WTC11 (cell line): ENCODE data around the gene TTYH1. TPM values are rescaled to one million over a fixed set of nuclear protein-coding genes. Genes with fewer than 3 reads are reported as not detected.
"Not testable (repeated sequence)": the region's sequence is repeated elsewhere in the genome, so short reads cannot be mapped to it uniquely, and the experiment has no call there.

Experiments used
- ATAC-seq: fragments of 200-7000 bp; cut with Tn5 transposase; 2 replicates; pipeline ENCODE4 v1.10.0; 2021; ENCODE audit warnings: mild to moderate bottlenecking, moderate library complexity
- CTCF ChIA-PET: fragments of 300-600 bp; sonication (Branson Sonifier 250); formaldehyde crosslinking; loops from one replicate; lab custom pipeline; 2021; ENCODE audit warnings: antibody characterized with exemption; lab: Charles Lee
- POLR2A ChIA-PET: fragments of 350-600 bp; sonication (Branson Sonifier 250); formaldehyde crosslinking; loops from one replicate; lab custom pipeline; 2021; ENCODE audit warnings: antibody characterized with exemption; lab: Charles Lee
- DNase-seq: peaks from one replicate; pipeline ENCODE4 v3.0.0; 2021; ENCODE audit warnings: low spot score
- H3K27ac Mint-ChIP-seq: 2 replicates; pipeline ENCODE4 v1.8.0; 2021; ENCODE audit warnings: mixed read lengths
- H3K27me3 Mint-ChIP-seq: 2 replicates; pipeline ENCODE4 v1.8.0; 2021; ENCODE audit warnings: low read depth, mild to moderate bottlenecking, moderate library complexity, mixed read lengths
- H3K36me3 Mint-ChIP-seq: 2 replicates; pipeline ENCODE4 v1.8.0; 2021; ENCODE audit warnings: mixed read lengths
- H3K4me1 Mint-ChIP-seq: 2 replicates; pipeline ENCODE4 v1.8.0; 2022; ENCODE audit warnings: mixed read lengths
- H3K4me3 Mint-ChIP-seq: 2 replicates; pipeline ENCODE4 v1.8.0; 2021; ENCODE audit warnings: mild to moderate bottlenecking, moderate library complexity, mixed read lengths
- H3K9me3 Mint-ChIP-seq: 2 replicates; pipeline ENCODE4 v1.8.0; 2021; ENCODE audit warnings: mixed read lengths
- ATF1 ChIP-seq: sonication (generic); formaldehyde crosslinking; IDR thresholded peaks from 2 replicates; pipeline ENCODE4 v1.8.1; 2023; ENCODE audit warnings: mild to moderate bottlenecking, moderate library complexity, missing genetic modification reagents
- CREB1 ChIP-seq: sonication (generic); formaldehyde crosslinking; IDR thresholded peaks from 2 replicates; pipeline ENCODE4 v1.8.0; 2023; ENCODE audit warnings: mild to moderate bottlenecking, missing genetic modification reagents
- CREM ChIP-seq: sonication (generic); formaldehyde crosslinking; IDR thresholded peaks from 2 replicates; pipeline ENCODE4 v1.8.1; 2022; ENCODE audit warnings: mild to moderate bottlenecking, missing genetic modification reagents, moderate library complexity
- EMX1 ChIP-seq: fragments of 250-450 bp; sonication (Bioruptor Pico); IDR thresholded peaks from 2 replicates; pipeline ENCODE4 v1.8.0; 2021; ENCODE audit warnings: mild to moderate bottlenecking
- FOXJ3 ChIP-seq: sonication (generic); formaldehyde crosslinking; IDR thresholded peaks from 2 replicates; pipeline ENCODE4 v1.9.0; 2021; ENCODE audit warnings: missing genetic modification reagents, mild to moderate bottlenecking, borderline replicate concordance
- HMGA2 ChIP-seq: fragments of 250-450 bp; sonication (Bioruptor Pico); IDR thresholded peaks from 2 replicates; pipeline ENCODE4 v1.4.0; 2021; ENCODE audit warnings: mild to moderate bottlenecking, moderate library complexity
- JUN ChIP-seq: sonication (generic); formaldehyde crosslinking; IDR thresholded peaks from 2 replicates; pipeline ENCODE4 v1.8.0; 2023; ENCODE audit warnings: mild to moderate bottlenecking, missing genetic modification reagents
- MXD4 ChIP-seq: fragments of 250-450 bp; sonication (Bioruptor Pico); IDR thresholded peaks from 2 replicates; pipeline ENCODE4 v1.8.0; 2021; ENCODE audit warnings: mild to moderate bottlenecking, moderate library complexity, borderline replicate concordance
- NR3C1 ChIP-seq: sonication (generic); formaldehyde crosslinking; conservative IDR thresholded peaks from 2 replicates; pipeline ENCODE4 v1.8.1; 2023; ENCODE audit warnings: low read depth, mild to moderate bottlenecking, missing genetic modification reagents
- RORB ChIP-seq: fragments of 250-450 bp; sonication (Bioruptor Pico); IDR thresholded peaks from 2 replicates; pipeline ENCODE4 v1.9.0; 2021; ENCODE audit warnings: mild to moderate bottlenecking
- ZNF121 ChIP-seq: sonication (generic); formaldehyde crosslinking; IDR thresholded peaks from 2 replicates; pipeline ENCODE4 v1.8.0; 2023; ENCODE audit warnings: missing genetic modification reagents
- total RNA-seq: library from RNA; stranded (reverse); gene quantifications from 3 replicates; pipeline ENCODE4 v1.2.3, GENCODE V29; 2021
- TF ChIP-seq, protein P1 (sequence below): sonication (generic); formaldehyde crosslinking; IDR thresholded peaks from 2 replicates; pipeline ENCODE4 v1.8.1; 2023; ENCODE audit warnings: mild to moderate bottlenecking, moderate library complexity, missing genetic modification reagents
- TF ChIP-seq, protein P2 (sequence below): fragments of 250-450 bp; sonication (Bioruptor Pico); IDR thresholded peaks from 2 replicates; pipeline ENCODE4 v1.8.0; 2021; ENCODE audit warnings: mild to moderate bottlenecking
- TF ChIP-seq, protein P3 (sequence below): fragments of 200-600 bp; IDR thresholded peaks from 2 replicates; pipeline ENCODE4 v1.8.0; 2022; ENCODE audit warnings: antibody characterized with exemption
- TF ChIP-seq, protein P4 (sequence below): sonication (generic); formaldehyde crosslinking; IDR thresholded peaks from 2 replicates; pipeline ENCODE4 v1.8.0; 2023; ENCODE audit warnings: missing genetic modification reagents
- TF ChIP-seq, protein P5 (sequence below): sonication (generic); formaldehyde crosslinking; IDR thresholded peaks from 2 replicates; pipeline ENCODE4 v1.8.1; 2023; ENCODE audit warnings: mild to moderate bottlenecking, missing genetic modification reagents

Gene TTYH1
- total RNA-seq, 1 experiment from 2014 or later: 37.1 TPM

DNA sequence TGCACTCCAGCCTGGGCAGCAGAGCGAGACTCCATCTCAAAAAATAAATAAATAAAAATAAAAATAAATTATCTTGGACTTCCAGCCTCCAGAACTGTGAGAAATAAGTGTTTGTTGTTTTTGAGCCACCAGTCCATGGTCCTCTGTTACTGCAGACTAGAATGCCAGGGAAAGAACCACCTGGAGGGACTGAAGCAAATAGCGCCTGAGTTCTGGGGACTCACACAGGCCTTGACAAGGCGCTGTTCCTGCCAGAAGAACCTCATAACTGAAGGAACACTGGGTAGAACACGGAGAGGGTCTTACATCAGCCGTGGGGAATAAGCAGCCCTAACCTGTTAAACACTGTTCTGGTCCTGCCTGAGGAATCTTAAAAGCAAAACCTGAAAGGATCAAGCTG, 25.4 kb downstream of the TTYH1 start:
- no peaks in the 10 kb centered on the region for H3K9me3 Mint-ChIP-seq
- H3K4me3 Mint-ChIP-seq: no peak overlapping the region
- DNase-seq: no peak
- ChIA-PET POLR2A (no interaction called here), CTCF (interaction anchor here (1.0 to 6.2 kb wide), 8 partner anchors 11 to 249 kb away, joined by 3 to 61 read pairs (median 18); partner anchors contain the start of genes LENG9 and TSEN34)
- H3K36me3 Mint-ChIP-seq: peaks cover 25% of the 10 kb centered on the region
- H3K27ac Mint-ChIP-seq: no peak overlapping the region
- no peak for TF ChIP-seq CREM
- no peak for ATAC-seq
- H3K4me1 Mint-ChIP-seq: peaks cover 17% of the 10 kb centered on the region
- no peaks in the 10 kb centered on the region for H3K27me3 Mint-ChIP-seq

DNA sequence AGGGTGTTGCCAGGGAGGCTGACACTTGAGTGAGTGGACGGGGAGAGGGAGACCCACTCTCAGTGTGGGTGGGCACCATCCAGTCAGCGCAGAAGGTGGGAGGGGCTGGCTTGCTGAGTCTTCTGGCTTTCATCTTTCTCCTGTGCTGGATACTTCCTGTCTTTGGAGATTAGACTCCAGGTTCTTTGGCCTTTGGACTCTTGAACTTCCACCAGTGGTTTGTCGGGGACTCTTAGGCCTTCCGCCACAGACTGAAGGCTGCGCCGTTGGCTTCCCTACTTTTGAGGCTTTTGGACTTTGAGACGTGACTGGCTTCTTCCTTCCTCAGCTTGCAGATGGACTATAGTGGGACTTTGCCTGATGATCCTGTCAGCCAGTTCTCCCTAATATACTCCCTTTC, 29.5 kb downstream of the TTYH1 start:
- POLR2A ChIA-PET: no interaction called here
- Mint-ChIP-seq H3K4me3 (no peak overlapping the region), H3K9me3 (no peaks in the 10 kb centered on the region), H3K36me3 (peaks cover 28% of the 10 kb centered on the region), H3K4me1 (peaks cover 12% of the 10 kb centered on the region), H3K27me3 (peaks cover 2% of the 10 kb centered on the region; the same call in 1 of the 2 replicates), H3K27ac (no peak overlapping the region)
- TF ChIP-seq, protein P1, sequence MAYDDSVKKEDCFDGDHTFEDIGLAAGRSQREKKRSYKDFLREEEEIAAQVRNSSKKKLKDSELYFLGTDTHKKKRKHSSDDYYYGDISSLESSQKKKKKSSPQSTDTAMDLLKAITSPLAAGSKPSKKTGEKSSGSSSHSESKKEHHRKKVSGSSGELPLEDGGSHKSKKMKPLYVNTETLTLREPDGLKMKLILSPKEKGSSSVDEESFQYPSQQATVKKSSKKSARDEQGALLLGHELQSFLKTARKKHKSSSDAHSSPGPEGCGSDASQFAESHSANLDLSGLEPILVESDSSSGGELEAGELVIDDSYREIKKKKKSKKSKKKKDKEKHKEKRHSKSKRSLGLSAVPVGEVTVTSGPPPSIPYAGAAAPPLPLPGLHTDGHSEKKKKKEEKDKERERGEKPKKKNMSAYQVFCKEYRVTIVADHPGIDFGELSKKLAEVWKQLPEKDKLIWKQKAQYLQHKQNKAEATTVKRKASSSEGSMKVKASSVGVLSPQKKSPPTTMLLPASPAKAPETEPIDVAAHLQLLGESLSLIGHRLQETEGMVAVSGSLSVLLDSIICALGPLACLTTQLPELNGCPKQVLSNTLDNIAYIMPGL (CRISPR knock-in tag): no peak
- TF ChIP-seq HMGA2 (CRISPR knock-in tag) (no peak), ZNF121 (CRISPR knock-in tag) (no peak), EMX1 (CRISPR knock-in tag) (no peak), MXD4 (CRISPR knock-in tag) (no peak), JUN (CRISPR knock-in tag) (no peak), RORB (CRISPR knock-in tag) (no peak), NR3C1 (CRISPR knock-in tag) (no peak), CREB1 (no peak), ATF1 (CRISPR knock-in tag) (no peak), FOXJ3 (CRISPR knock-in tag) (no peak)
- TF ChIP-seq, protein P2, sequence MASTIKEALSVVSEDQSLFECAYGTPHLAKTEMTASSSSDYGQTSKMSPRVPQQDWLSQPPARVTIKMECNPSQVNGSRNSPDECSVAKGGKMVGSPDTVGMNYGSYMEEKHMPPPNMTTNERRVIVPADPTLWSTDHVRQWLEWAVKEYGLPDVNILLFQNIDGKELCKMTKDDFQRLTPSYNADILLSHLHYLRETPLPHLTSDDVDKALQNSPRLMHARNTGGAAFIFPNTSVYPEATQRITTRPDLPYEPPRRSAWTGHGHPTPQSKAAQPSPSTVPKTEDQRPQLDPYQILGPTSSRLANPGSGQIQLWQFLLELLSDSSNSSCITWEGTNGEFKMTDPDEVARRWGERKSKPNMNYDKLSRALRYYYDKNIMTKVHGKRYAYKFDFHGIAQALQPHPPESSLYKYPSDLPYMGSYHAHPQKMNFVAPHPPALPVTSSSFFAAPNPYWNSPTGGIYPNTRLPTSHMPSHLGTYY: no peak
- TF ChIP-seq, protein P3, sequence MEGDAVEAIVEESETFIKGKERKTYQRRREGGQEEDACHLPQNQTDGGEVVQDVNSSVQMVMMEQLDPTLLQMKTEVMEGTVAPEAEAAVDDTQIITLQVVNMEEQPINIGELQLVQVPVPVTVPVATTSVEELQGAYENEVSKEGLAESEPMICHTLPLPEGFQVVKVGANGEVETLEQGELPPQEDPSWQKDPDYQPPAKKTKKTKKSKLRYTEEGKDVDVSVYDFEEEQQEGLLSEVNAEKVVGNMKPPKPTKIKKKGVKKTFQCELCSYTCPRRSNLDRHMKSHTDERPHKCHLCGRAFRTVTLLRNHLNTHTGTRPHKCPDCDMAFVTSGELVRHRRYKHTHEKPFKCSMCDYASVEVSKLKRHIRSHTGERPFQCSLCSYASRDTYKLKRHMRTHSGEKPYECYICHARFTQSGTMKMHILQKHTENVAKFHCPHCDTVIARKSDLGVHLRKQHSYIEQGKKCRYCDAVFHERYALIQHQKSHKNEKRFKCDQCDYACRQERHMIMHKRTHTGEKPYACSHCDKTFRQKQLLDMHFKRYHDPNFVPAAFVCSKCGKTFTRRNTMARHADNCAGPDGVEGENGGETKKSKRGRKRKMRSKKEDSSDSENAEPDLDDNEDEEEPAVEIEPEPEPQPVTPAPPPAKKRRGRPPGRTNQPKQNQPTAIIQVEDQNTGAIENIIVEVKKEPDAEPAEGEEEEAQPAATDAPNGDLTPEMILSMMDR: no peak
- TF ChIP-seq, protein P4, sequence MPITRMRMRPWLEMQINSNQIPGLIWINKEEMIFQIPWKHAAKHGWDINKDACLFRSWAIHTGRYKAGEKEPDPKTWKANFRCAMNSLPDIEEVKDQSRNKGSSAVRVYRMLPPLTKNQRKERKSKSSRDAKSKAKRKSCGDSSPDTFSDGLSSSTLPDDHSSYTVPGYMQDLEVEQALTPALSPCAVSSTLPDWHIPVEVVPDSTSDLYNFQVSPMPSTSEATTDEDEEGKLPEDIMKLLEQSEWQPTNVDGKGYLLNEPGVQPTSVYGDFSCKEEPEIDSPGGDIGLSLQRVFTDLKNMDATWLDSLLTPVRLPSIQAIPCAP (CRISPR knock-in tag): no peak
- TF ChIP-seq, protein P5, sequence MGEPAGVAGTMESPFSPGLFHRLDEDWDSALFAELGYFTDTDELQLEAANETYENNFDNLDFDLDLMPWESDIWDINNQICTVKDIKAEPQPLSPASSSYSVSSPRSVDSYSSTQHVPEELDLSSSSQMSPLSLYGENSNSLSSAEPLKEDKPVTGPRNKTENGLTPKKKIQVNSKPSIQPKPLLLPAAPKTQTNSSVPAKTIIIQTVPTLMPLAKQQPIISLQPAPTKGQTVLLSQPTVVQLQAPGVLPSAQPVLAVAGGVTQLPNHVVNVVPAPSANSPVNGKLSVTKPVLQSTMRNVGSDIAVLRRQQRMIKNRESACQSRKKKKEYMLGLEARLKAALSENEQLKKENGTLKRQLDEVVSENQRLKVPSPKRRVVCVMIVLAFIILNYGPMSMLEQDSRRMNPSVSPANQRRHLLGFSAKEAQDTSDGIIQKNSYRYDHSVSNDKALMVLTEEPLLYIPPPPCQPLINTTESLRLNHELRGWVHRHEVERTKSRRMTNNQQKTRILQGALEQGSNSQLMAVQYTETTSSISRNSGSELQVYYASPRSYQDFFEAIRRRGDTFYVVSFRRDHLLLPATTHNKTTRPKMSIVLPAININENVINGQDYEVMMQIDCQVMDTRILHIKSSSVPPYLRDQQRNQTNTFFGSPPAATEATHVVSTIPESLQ (CRISPR knock-in tag): no peak
- DNase-seq: no peak
- ATAC-seq: no peak
- CTCF ChIA-PET: no interaction called here

DNA sequence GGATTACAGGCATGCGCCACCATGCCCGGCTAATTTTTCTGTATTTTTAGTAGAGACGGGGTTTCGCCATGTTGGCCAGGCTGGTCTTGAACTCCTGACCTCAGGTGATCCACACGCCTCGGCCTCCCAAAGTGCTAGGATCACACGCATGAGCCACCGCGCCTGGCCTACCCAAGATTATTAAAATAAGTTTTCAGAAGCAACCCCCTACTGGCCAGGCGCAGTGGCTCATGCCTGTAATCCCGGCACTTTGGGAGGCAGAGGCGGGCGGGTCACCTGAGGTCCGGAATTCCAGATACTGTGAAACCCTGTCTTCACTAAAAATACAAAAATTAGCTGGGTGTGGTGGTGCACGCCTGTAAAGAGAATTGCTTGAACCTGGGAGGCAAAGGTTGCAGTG, 31.1 kb downstream of the TTYH1 start:
- H3K27me3 Mint-ChIP-seq, POLR2A ChIA-PET, H3K27ac Mint-ChIP-seq, H3K9me3 Mint-ChIP-seq, H3K4me3 Mint-ChIP-seq, CTCF ChIA-PET, DNase-seq, ATAC-seq: not testable (repeated sequence)
- Mint-ChIP-seq H3K4me1 (peaks cover 25% of the 10 kb centered on the region), H3K36me3 (peaks cover 28% of the 10 kb centered on the region)
